GM21786 (cell line): Measurements from ENCODE around the gene MTURN.

ENCODE experiments used
- ATAC-seq: cut with Tn5 transposase; IDR thresholded peaks from one replicate; pipeline ENCODE4 v1.9.1; 2021; ENCODE audit not compliant: unreplicated experiment

Gene MTURN

DNA sequence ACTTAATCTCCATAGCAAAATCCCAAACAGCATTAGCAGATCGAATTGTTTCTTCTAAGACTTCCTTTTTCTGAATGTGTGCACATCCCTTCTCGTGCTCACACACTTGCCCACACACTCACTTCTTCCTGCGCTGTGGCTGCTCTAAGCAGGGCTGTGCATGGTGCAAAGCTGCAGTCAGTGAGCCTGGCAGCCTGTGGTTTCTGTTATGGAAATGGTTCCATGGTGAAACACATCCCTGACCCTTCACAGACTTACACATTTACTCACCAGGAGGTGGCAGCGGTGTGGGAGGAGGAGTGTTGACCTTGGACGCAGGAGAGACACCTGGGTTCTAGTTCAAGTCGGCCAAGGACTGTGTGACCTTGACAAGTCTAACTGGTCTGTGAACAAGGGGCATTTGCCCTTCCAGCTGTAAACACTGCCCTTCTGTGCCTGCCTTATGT is 24.9 kb downstream of the MTURN start:
- peak; percentile 25 for ATAC-seq

DNA sequence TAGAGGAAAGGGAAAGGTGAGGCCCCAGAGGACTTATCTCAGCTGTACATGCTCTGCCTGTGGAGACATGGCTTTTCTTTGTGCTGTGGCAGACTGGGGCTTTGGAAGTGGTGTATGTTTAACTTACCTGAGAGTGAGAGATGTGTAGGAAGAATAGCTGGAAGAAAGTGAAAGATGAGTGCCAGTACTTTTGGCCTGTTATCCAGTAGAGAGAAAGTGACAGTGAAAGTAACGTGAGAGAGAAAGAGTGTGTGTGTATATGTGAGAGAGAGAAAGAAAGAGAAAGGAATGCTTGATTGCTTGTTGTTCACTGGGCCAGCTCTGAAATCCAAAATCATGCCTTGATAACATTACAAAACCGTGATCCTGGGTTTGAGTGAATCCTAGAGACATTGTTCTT is 25.5 kb downstream of the MTURN start:
- ATAC-seq: no peak

DNA sequence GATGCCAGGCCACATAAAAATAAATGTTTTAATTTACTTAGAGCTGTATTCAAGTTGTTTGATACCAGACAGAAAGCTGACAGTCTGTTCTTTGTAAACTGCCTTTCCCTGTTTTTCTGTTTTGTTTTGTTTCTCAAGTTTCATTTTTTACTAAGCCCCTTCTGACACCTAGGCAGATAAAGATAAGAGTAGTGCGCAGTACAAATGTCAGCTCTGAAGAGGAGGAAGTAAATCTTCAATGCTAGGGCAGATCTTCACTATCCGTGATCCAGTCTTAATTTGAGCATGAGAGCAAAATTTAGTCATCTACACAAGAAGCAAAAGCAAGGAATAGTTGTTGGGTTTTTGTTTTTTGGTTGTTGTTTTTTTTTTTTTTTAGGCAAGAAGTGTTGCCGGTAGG is 27.3 kb downstream of the MTURN start:
- no peak for ATAC-seq

DNA sequence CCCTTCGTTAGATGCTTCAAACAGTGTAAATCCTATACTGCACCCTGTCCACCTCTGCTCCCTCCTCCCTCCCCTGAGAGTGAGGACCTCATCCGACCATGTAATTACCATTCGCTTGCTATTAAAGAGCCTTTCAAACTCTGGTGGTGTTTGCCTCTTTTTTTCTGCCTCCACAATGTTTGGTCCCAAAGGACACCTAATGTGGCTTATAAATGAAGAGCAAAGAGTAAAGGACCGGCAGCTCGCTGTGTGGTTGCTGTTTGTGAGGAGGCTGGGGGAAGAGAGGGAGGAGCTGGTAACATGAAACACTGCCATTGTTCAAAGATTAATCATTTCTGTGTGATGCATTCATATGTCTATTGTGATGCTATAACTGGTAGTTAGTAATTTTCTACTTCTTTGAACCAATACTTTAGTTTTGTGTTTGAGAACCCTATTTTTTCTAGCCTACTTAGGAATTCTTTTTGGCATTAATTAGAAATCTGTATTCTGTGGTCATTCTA is 27.9 kb downstream of the MTURN start:
- ATAC-seq: peak; percentile 28

DNA sequence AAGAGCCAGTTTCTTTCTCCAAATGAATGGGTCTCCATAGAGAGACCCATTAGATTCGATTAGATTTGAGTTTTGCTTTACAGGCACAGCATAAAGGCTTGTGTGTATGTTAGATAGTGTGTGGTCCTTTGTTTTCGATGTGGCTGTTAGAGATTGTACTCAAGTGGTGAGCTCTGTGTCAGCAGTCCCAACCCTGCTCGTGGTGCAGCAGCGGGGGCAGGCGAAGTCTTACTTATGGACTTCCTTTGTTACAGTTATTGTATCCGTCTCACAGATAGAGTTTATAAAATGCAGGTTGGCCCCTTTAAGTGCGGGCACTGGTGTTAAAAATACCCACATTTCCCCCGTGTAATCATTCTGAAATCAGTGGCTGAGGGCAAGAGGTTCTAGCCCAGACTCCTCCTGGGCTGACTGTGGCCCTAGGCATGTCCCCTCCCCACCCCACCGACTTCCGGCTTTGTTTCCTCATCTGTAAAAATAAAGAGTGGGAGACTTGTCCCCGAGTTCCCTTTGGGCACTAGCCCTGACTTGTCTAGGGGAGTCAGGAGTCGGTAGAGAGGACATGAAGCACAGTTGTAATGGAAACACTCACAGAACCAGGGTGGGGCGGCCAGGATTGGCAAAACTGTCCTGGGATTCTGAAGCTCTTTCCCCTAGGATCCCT is 28.6 kb downstream of the MTURN start:
- ATAC-seq: peak; percentile 41

DNA sequence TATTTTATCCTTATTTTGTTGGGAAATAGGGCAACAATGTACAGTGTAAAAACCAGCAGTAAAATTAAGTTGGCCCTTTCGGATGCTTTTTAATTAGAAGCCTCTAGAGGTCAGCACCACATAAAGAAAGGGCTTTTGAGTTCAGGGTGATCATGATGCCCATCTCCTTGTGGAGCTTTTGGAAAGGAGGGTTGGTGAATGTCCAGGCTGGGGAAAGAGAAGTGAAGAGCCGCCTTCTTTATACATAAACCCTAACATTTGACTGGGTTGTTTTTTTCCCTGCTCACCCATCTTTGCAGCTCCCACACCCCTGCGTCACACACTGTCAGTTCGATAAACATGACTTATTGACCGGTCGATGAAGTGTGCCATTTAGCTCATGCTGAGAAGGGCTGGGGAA is 29.8 kb downstream of the MTURN start:
- no peak for ATAC-seq

DNA sequence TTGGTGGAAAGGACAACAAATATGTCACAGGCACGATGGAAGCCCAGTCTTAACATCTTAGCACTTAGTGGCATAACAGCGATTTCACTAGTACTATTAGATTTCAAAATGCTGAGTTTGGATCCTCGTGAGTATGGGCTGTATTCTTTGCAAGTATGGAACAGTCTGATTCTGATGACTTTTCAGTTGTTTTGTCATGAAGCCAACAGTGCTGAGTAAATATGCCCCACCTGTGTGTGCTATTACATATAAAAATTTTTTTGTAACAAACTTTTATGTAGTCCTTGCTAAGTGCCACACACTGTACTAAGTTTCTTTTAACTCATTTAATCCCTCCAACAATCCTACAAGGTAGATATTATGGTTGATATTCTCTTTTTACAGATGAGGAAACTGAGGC is 30.8 kb downstream of the MTURN start:
- no peak for ATAC-seq

DNA sequence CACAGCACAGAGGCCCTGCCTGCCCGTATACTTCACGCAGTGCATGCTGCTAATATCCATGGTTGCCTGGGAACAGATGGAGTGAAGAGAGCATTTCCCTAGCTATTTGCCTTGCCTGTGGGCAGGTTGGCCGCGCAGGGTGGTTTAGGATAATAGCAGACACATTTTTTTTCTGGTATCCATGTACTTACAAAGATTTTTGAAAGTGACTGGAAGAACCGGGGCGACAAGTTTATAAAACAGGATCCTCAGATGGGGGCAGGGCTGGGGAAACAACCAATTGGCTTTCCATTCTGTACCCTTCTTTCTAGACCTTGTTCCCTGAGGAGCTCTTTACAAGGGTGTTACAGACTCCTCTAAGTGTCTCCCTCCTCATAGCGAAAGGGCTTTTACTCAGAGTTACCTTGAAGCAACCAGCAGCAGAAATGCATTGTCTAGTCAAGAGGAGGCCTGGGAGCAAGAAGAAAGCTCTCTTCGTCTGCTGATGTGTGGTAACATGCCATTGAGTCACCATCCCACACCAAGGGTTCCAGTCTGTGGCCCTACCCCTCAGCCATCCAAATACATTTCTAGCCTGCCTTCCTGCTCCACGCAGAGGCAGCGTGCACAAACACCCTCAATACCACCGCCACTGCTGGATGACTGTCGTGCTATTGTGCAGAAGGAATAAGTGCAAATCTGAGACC is 31.5 kb downstream of the MTURN start:
- ATAC-seq: no peak

DNA sequence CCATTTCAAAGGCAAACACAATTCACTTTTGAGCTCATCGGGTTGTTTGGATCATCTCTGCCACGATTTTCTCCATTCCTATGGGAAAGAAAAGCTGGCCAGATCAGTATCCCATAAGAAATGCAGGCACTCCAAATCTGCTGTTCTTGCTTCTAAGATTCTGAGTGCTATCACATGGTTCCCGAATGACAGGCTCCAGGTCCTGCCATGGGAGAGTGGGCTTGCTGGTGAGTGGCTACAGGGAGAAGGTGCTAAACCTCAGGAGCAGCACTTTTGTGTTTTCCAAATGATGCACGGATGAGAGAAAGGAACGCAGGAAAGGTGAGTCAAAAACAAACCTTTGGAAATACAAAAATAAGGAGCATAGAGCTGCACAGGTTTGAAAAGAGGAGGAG is 32.1 kb downstream of the MTURN start:
- no peak for ATAC-seq

DNA sequence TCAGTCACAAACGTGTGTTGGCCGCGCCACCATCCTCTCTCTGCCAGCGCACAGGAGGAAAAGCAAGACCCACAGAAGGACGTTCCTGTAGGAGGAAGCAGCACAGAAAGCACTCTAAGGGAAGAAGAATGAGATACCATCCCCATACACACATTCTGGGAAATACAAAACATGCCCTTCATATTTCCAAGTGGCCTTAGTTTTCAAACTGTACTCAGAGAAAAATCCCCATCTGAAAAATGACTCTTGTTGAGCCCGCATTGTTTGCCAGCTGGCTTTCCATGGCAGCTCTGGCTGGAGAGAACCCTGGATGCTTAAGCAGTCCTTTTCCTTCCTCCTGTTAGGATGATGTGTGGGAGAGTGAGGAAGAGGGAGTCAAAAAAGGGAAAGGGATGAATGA is 33.1 kb downstream of the MTURN start:
- no peak for ATAC-seq

DNA sequence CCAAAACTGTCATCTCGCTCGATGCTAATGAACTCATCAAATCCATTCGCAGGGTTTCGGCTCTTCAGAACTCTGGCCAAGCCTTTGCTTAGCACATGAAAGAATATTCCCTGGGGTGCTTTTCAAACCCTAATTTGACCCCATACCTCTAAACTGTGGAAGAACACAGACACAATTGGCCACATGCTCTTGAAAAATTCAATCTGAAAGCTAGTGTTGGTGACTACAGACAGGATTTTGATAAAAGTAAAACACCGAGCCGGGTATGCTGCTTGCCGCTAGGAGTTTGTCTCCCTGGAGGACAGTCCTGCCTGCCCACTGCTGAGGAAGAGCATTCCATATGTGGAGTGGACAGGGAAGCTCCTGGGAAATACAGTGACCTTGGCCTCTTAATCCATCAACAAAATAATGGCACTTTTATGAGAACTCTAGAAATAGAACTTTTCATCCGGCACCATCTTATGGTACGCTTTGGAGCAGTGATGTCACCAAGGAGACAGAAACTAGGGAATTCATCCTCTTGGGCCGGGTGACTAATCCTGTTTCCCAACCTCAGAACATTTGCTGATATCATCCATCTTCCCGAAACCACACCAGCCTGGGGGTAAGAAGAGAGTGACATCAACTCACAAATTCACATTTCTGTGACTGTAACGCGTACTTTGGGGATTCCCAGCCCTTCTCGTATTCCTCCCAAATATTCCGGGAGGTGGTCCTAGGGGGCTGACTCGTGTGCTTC is 34.2 kb downstream of the MTURN start:
- ATAC-seq: no peak

DNA sequence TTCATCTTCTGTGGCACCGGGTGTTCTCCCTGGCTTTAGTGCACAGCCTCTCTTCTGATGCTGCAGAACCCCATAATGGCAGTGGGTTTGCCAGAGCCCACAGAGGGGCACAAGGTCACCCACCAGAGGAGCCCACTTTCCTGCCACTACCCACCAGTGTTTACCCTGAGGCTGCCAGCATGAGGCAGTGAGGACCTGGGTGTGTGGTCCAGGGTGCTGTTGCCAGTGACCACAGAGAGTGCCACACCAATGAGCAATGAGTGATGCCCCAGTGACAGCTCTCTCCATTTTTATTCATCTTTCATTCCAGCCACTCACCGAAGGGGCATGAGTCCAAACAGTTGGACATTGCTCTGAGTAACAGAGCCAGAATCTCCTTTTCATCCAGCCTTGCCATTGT is 34.8 kb downstream of the MTURN start:
- ATAC-seq: no peak

DNA sequence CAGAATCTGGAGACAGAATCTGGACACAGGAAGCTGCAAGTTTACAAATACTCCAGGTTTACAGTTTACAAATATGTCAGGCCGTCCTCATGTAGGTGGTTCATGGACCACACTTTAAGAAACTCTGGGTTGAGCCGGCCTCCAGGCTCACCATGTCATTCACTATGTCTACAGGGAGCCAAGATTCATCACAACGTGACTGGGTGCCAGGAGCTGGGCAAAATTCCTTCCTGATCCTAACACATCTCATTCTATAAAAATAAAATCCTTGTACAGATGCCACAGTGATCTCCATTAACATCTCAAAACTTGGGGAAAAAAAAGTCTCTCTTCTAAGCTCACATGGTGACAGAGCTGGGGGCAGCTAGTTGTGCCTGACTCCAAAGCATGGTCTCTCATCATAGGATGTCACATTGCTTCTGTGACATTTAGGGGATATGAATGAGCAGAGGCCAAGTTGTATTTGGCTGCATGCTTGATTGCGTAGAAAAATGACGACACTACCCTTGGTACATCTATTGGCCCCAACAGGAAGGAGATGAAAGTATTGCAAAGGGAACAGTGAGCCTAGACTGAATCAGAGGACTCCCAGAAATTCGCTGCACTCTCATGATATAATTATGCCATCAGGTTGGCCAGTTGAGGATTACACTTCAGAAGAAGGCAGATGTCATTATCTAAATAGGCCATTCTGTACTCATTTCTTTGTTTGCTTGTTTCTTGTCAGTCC is 35.9 kb downstream of the MTURN start:
- no peak for ATAC-seq

DNA sequence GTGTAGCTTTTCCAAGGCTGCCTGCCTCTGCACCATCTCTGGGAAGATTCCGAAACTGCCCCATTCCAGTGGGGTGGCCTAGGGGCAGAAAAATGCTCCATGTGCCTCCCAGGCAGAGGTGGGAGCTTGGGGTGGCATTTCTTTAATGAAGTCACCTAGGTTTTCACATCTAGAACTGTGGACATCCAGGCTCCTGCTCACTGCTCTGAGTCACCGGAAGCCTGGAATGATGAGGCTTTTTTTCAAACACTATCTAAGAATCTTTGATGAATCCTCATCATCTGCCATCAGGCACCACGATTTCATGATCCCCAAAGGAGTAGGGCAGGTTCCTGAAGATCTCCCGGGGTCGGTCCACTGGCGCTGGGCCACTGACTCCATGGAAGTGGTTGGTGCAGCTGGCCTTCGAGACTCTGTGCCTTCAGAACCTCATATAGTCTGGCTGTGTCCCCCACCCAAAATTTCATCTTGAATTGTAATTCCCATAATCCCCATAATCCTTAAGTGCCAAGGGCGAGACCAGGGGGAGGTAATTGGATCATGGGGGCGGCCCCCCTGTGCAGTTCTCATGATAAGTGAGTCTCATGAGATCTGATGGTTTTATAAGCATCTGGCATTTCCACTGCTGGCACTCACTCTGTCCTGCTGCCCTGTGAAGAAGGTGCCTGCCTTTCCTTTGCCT is 37.1 kb downstream of the MTURN start:
- ATAC-seq: no peak

DNA sequence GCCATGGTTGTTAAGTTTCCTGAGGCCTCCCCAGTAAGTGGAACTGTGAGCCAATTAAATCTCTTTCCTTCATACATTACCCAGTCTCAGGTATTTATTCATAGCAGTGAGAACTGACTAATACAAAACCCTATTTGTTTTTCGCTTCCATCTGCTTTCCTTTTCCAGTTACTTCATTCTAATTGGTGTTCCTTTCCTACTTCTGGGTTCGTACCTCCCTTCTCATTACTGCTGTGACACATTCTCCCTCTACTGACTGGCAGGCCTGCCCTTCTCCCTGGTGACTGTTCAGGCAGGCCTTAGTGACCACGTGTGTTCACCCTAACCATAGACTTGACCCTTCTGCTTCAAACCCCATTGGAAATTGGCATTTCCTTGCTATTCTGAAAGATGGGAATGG is 37.7 kb downstream of the MTURN start:
- ATAC-seq: no peak

DNA sequence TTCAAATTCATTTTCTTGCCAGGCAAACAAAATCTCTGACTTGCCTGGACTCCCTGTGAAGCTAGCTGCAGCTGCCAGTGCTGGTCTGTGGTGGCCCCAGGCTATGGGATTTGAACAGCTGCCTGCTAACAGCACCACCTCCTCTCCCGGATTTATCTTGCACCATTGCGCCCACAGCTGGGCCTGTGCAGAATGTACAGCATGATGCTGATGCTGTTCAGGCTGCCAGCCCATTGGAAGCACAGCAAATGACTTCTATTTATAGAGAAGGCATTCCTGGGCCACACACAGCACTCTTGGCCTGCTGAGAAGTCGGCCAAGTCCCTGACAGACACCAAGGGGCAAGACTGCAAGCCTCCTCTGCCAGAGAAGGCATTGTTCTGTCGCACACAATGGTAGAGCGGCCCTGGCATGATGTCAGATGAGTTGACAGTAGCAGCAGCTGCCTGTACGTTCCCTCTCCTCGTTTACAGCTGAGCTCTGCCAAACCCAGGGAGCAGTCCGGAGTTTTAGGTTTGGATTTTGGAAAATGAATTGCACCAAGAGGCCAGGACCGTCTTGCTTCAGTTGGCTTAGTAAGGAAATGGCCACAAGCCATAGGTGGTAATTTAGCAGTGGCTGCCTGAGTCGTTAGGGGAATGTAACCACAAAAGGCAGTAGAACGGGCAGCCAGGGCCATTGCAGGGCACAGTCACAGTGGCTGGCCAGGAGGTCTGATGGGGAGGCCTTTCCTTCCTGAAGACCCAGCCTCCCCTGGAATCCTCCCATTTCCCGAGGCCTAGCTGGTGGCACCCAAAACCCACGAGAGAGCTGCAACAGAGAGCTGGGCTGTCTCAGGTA is 38.5 kb downstream of the MTURN start:
- ATAC-seq: no peak

DNA sequence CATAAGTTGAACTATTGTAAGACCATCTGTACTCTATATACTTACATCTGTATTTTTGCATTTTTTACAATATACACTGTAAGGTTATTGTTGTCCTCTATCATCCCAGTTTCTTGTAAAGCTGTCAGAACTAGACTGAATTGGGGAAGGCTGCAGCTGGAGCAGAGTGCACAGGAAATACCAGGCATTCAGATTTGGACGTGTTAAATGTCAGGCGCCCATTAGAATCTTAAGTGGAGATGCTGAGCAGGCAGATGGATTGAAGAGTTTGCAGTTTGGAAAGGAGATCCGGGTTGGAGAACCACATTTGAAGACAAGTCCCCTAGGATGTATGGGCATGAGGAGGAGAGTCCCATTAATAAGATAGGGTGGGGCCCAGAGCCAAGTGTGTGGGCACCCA is 40.4 kb downstream of the MTURN start:
- no peak for ATAC-seq

DNA sequence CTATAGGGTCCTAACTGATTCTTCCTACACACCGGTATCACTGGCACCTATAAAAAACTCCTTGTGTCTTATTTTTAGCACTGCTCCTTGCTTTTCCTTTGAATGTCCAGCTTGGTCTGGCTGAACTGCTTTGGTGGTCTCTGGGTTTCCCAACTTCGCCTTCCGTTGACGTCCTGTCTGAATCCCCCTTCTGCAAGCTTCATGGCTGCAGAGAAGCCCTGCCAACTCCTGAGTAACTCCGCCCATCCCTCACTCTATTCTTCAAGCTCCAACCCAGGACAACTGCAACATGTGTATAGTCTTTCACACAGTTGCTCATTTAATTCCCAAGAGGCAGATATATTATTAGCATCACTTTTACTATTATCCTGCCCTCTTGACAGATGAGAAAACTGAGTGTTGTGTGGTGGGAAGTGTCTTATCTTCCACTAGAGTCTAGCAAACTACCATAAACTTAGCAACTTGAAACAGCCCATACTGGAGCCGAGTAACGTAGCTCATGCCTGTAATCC is 40.9 kb downstream of the MTURN start:
- ATAC-seq: no peak

DNA sequence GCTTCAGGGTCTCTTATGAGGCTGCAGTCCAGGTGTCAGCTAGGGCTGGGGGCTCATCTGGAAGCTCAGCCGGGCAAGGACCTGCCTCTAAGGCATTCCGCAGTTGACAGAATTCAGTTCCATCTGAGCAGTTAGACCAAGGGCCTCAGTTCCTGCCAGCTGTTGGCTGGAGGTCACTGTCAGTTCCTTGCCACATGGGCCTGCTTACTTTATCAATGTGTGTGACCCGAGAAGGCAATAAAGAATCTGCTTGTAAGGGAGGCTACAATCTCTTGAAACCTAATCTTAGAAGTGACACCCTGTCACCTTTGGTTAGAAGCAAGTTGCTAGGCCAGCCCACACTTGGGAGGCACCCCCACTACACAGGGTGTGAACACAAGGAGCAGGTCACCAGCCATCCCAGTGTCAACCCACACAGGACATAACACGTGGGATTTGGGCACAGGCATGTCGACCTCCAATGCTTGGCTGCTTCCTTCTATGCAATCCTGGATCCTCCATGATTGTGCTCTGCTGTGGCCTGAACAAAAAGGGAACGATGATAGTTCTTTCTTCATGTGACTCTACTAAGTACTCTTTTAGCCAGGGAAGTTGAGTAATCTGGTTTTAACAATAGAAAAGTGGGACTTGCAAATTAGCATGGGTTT is 41.8 kb downstream of the MTURN start:
- peak; percentile 38 for ATAC-seq
